K562 (cell line): ENCODE data around the gene UGT1A5. TPM values are rescaled to one million over a fixed set of nuclear protein-coding genes. Genes with fewer than 3 reads are reported as not detected.

ENCODE experiments used
- ATAC-seq: fragments of 200-7000 bp; cut with Tn5 transposase; 3 replicates; pipeline ENCODE4 v1.9.1; 2020; ENCODE audit warnings: moderate library complexity
- BruUV-seq: library from RNA; stranded (reverse); fragments of 400-500 nt; replicated peaks from 2 replicates; lab custom pipeline; 2021; lab: Mats Ljungman, UMichigan
- CTCF ChIA-PET: fragments of 300-600 bp; formaldehyde crosslinking; extraction: SDS; loops from one replicate; lab custom pipeline; 2021; ENCODE audit warnings: low intra/inter-chr PET ratio; lab: Yijun Ruan, JAX
- POLR2A ChIA-PET: fragments of 300-600, 350-650 bp; sonication (Branson Sonifier 250); formaldehyde crosslinking; extraction: SDS; loops from one replicate; lab custom pipeline; 2021; ENCODE audit warnings: antibody characterized with exemption, inconsistent platforms; lab: Yijun Ruan, JAX
- DNase-seq, 4 experiments: peaks; one replicate each; pipeline versions ENCODE4 v3.0.0 to v3.0.0-alpha.2; 2011 to 2018; ENCODE audit warnings: low spot score in 3 of 4, mixed read lengths in 3 of 4; ENCODE audit errors: extremely low read depth in 1 of 4
- FAIRE-seq: peaks from 2 replicates; lab custom pipeline; 2011; peaks lifted over from hg19 to GRCh38; lab: Jason Lieb, UNC
- H2AFZ ChIP-seq: 2 replicates; pipeline ENCODE4 v1.6.0; 2011; ENCODE audit warnings: low read depth, low read length, control low read depth, inconsistent platforms
- H3K27ac ChIP-seq: fragments of 200-600 bp; 3 replicates; pipeline ENCODE4 v1.8.0; 2011; ENCODE audit warnings: low read depth, mild to moderate bottlenecking, control low read depth, inconsistent platforms, low read length, moderate library complexity, mixed read lengths; ENCODE audit errors: extremely low read depth
- H3K27me3 ChIP-seq, 2 experiments: fragments of 300-600 bp in 1 of 2; 2 replicates in 1 of 2; 3 replicates in 1 of 2; pipeline versions ENCODE4 v1.6.0 to v1.8.0; 2011; ENCODE audit warnings: inconsistent platforms in 2 of 2, low read length in 2 of 2, mild to moderate bottlenecking in 1 of 2, mixed read lengths in 1 of 2, moderate library complexity in 1 of 2; ENCODE audit not compliant: control insufficient read depth in 2 of 2, insufficient read depth in 2 of 2
- H3K36me3 ChIP-seq: fragments of 300-600 bp; 3 replicates; pipeline ENCODE4 v1.8.0; 2011; ENCODE audit warnings: mild to moderate bottlenecking, low read length, inconsistent platforms; ENCODE audit not compliant: control insufficient read depth, insufficient read depth
- H3K4me1 ChIP-seq, 2 experiments: fragments of 200-600 bp in 1 of 2; replicated peaks in 1 of 2; 2 replicates in 1 of 2; 3 replicates in 1 of 2; pipeline versions ENCODE4 v1.5.1 to v1.8.0; 2011; ENCODE audit warnings: inconsistent platforms in 2 of 2, low read length in 2 of 2, mild to moderate bottlenecking in 1 of 2, mixed read lengths in 1 of 2, moderate library complexity in 1 of 2; ENCODE audit not compliant: control insufficient read depth in 2 of 2, insufficient read depth in 2 of 2
- H3K4me2 ChIP-seq: 2 replicates; pipeline ENCODE4 v1.6.1; 2011; ENCODE audit warnings: low read length, control low read depth, inconsistent platforms, mixed read lengths; ENCODE audit not compliant: insufficient read depth
- H3K4me3 ChIP-seq: fragments of 200-600 bp; sonication (generic), shearing (Covaris generic); 2 replicates; pipeline ENCODE4 v1.5.1; 2016; ENCODE audit warnings: control low read depth, inconsistent platforms
- H3K79me2 ChIP-seq: fragments of 200-600 bp; 3 replicates; pipeline ENCODE4 v1.8.0; 2011; ENCODE audit warnings: low read length, inconsistent platforms; ENCODE audit not compliant: control insufficient read depth, insufficient read depth
- H3K9ac ChIP-seq, 2 experiments: 2 replicates each; pipeline versions ENCODE4 v1.6.0 to v1.6.1; 2011; ENCODE audit warnings: low read depth in 2 of 2, low read length in 2 of 2, control low read depth in 1 of 2, inconsistent platforms in 1 of 2, mild to moderate bottlenecking in 1 of 2, mixed read lengths in 1 of 2; ENCODE audit not compliant: insufficient read depth in 1 of 2
- H3K9me1 ChIP-seq: one replicate; pipeline ENCODE4 v1.6.0; 2011; ENCODE audit warnings: inconsistent platforms, mild to moderate bottlenecking, low read length, moderate library complexity; ENCODE audit not compliant: control insufficient read depth, insufficient read depth
- H3K9me3 ChIP-seq: replicated peaks from 2 replicates; pipeline ENCODE4 v1.5.1; 2011; ENCODE audit warnings: low read depth, low read length, inconsistent platforms; ENCODE audit not compliant: control insufficient read depth, insufficient read depth
- H4K20me1 ChIP-seq: replicated peaks from 2 replicates; pipeline ENCODE4 v1.6.1; 2011; ENCODE audit warnings: low read length, inconsistent platforms, mixed read lengths; ENCODE audit not compliant: control insufficient read depth, insufficient read depth
- BMI1 ChIP-seq: fragments of 150-350 bp; IDR thresholded peaks from 2 replicates; pipeline ENCODE4 v1.6.1; 2014; ENCODE audit warnings: low read length
- BRF2 ChIP-seq: IDR thresholded peaks from 3 replicates; pipeline ENCODE4 v1.6.1; 2011; ENCODE audit warnings: borderline replicate concordance, mild to moderate bottlenecking; ENCODE audit not compliant: insufficient read length, insufficient read depth
- CTCFL ChIP-seq: IDR thresholded peaks from 2 replicates; pipeline ENCODE4 v1.6.1; 2011; ENCODE audit warnings: borderline replicate concordance, low read depth, mild to moderate bottlenecking, moderate library complexity, low read length; ENCODE audit not compliant: insufficient read depth, poor library complexity, severe bottlenecking
- DDX20 ChIP-seq: fragments of 450-650 bp; IDR thresholded peaks from 2 replicates; pipeline ENCODE4 v1.6.1; 2016; ENCODE audit warnings: missing genetic modification characterization, low read depth, mild to moderate bottlenecking, missing compliant biosample characterization, moderate library complexity
- GTF2A2 ChIP-seq: IDR thresholded peaks from 2 replicates; pipeline ENCODE4 v1.6.1; 2016; ENCODE audit warnings: mild to moderate bottlenecking, missing genetic modification characterization, missing compliant biosample characterization
- MIER1 ChIP-seq: fragments of 450-650 bp; IDR thresholded peaks from 2 replicates; pipeline ENCODE4 v1.6.1; 2016; ENCODE audit warnings: antibody characterized with exemption, mild to moderate bottlenecking, low read depth
- NONO ChIP-seq, 2 experiments: fragments of 200-400 bp in 1 of 2; fragments of 450-650 bp in 1 of 2; formaldehyde crosslinking in 1 of 2; IDR thresholded peaks; 2 replicates each; pipeline ENCODE4 v1.6.1; 2017; ENCODE audit warnings: low read depth in 2 of 2, mild to moderate bottlenecking in 2 of 2, moderate library complexity in 2 of 2, low read length in 1 of 2
- NR3C1 ChIP-seq: sonication (generic); formaldehyde crosslinking; IDR thresholded peaks from 2 replicates; pipeline ENCODE4 v1.8.1; 2022; ENCODE audit warnings: missing genetic modification reagents
- TOE1 ChIP-seq, 2 experiments: fragments of 450-650 bp in 1 of 2; sonication (generic) in 1 of 2; formaldehyde crosslinking in 1 of 2; IDR thresholded peaks; 2 replicates each; pipeline versions ENCODE4 v1.7.1 to v1.8.0; 2016 to 2022; ENCODE audit warnings: borderline replicate concordance in 2 of 2, mild to moderate bottlenecking in 2 of 2, antibody characterized with exemption in 1 of 2, inconsistent platforms in 1 of 2, low read depth in 1 of 2, missing genetic modification reagents in 1 of 2, moderate library complexity in 1 of 2
- ZNF57 ChIP-seq: fragments of 450-650 bp; formaldehyde crosslinking; IDR thresholded peaks from 2 replicates; pipeline ENCODE4 v1.4.0; 2020; ENCODE audit warnings: mild to moderate bottlenecking, moderate library complexity
- ZNF785 ChIP-seq: fragments of 250-450 bp; sonication (Bioruptor Pico); IDR thresholded peaks from 2 replicates; pipeline ENCODE4 v1.4.0; 2020; ENCODE audit warnings: mild to moderate bottlenecking
- WGBS: fragments of 100-300 bp; shearing (Covaris generic); methylation state at CpG from one replicate; pipeline ENCODE4 v1.1.6; 2016; ENCODE audit warnings: low coverage, mixed read lengths; ENCODE audit not compliant: insufficient coverage; ENCODE audit errors: missing lambda C conversion rate; 5-methylcytosine and 5-hydroxymethylcytosine counted together
- in situ Hi-C: fragments of 300-500 bp; cut with MboI; formaldehyde crosslinking; loops from 4 replicates; pipeline ENCODE4 v1.15.0; 2018; ENCODE audit warnings: inconsistent platforms, mixed read lengths
- intact Hi-C: fragments of 100-400 bp; cut with micrococcal nuclease; formaldehyde crosslinking; loops from 2 replicates; pipeline ENCODE4 v1.14.2; 2022
- polyA plus RNA-seq, 8 experiments: library from polyadenylated mRNA; depleted of rRNA in 4 of 8; stranded (reverse) in 5 of 8; unstranded in 3 of 8; fragments of >200 nt; fragmentation: Nextera tagmentation in 2 of 8; fragmentation: Illumina TruSeq in 1 of 8; extraction: Ambion mirVana in 2 of 8; extraction: Trizol in 1 of 8; gene quantifications; 2 replicates each; pipeline versions ENCODE4 v1.2.1 to v1.2.3, GENCODE V29; 2011 to 2014; ENCODE audit warnings: inconsistent platforms in 1 of 8, missing spikeins in 1 of 8
- total RNA-seq, 7 experiments: library from RNA; depleted of rRNA in 6 of 7; stranded (reverse); fragments of >200 nt in 6 of 7; fragmentation: Illumina TruSeq in 2 of 7; extraction: Trizol in 2 of 7; gene quantifications; 2 replicates each; pipeline versions ENCODE4 v1.2.1 to v1.2.3, GENCODE V29; 2011 to 2021; ENCODE audit warnings: low replicate concordance in 1 of 7

The UGT1A5 gene
- total and polyA plus RNA-seq, 9 of the 15 experiments (the other 6 are each of a cell fraction or from before 2014, with no cell fraction given), result not detected

- TF ChIP-seq NONO (IDR thresholded peaks at IDR 0.05; ENCODE audit: low read depth in 2 of 2, low read length in 1 of 2) (no peak), BRF2 (no peak), BMI1 (no peak), GTF2A2 (tag) (no peak), ZNF57 (CRISPR knock-in tag) (no peak), ZNF785 (CRISPR knock-in tag) (no peak)
These were observed 10.5 kb upstream of the UGT1A5 start (continued) for GRCh38 chr2:233702238-233702637.

GRCh38 chr2:233705911-233706506, 6.7 kb upstream of the UGT1A5 start:
- no peaks in the 10 kb centered on the region for H4K20me1 ChIP-seq
- no peak overlapping the region for H3K4me3 ChIP-seq
- no peak overlapping the region for H3K27ac ChIP-seq
- no peaks in the 10 kb centered on the region for H3K79me2 ChIP-seq
- ChIA-PET CTCF (no interaction called here), POLR2A (no interaction called here)
- BruUV-seq, result no TSS peak
- ATAC-seq (no peak), DNase-seq (no peak), FAIRE-seq (no peak)
- peaks cover 0 to 4% of the 10 kb centered on the region in 2 experiments; a peak in 1 of 5 replicates for H3K27me3 ChIP-seq
- intact Hi-C loops (no loop called here), in situ Hi-C loops (no loop called here)
- H3K4me2 ChIP-seq, result no peak overlapping the region
- no peaks in the 10 kb centered on the region for H3K36me3 ChIP-seq
- no peak overlapping the region for H2AFZ ChIP-seq
- H3K9ac ChIP-seq, result no peak overlapping the region
- TF ChIP-seq DDX20 (tag), result no peak
- no peak for TF ChIP-seq NR3C1 (CRISPR knock-in tag)
- no peak for TF ChIP-seq TOE1 (IDR thresholded peaks at IDR 0.05; ENCODE audit: borderline replicate concordance)
- TF ChIP-seq TOE1 (CRISPR knock-in tag; IDR thresholded peaks at IDR 0.05; ENCODE audit: borderline replicate concordance, low read depth), result no peak
- TF ChIP-seq CTCFL, result no peak
- no peak for TF ChIP-seq MIER1
- no peaks in the 10 kb centered on the region for H3K9me1 ChIP-seq
- no peaks in the 10 kb centered on the region for H3K9me3 ChIP-seq
- no peaks in the 10 kb centered on the region for H3K4me1 ChIP-seq
- 14% methylated on average over 4 of the region's 4 CpGs for WGBS
